IMR-90 (cell line): ENCODE results near the gene BCLAF1. TPM values are rescaled to one million over a fixed set of nuclear protein-coding genes. Genes with fewer than 3 reads are reported as not detected.
"Not testable (repeated sequence)": the region's sequence is repeated elsewhere in the genome, so short reads cannot be mapped to it uniquely, and the experiment has no call there.

ENCODE experiments used
- ATAC-seq: fragments of 200-7000 bp; cut with Tn5 transposase; 2 replicates; pipeline ENCODE4 v1.9.1; 2020; ENCODE audit warnings: low read depth, mild to moderate bottlenecking, moderate library complexity
- BruUV-seq: library from RNA; stranded (reverse); fragments of 400-500 nt; replicated peaks from 2 replicates; lab custom pipeline; 2021; lab: Mats Ljungman, UMichigan
- CTCF ChIA-PET: fragments of 300-600 bp; formaldehyde crosslinking; extraction: SDS; loops from one replicate; lab custom pipeline; 2021; ENCODE audit warnings: antibody characterized with exemption; lab: Yijun Ruan, JAX
- POLR2A ChIA-PET: fragments of 300-600 bp; sonication (Branson Sonifier 250); formaldehyde crosslinking; loops from one replicate; lab custom pipeline; 2022; ENCODE audit warnings: antibody characterized with exemption; ENCODE audit not compliant: unreplicated experiment; lab: Charles Lee
- DNase-seq: peaks from one replicate; pipeline ENCODE4 v3.0.0; 2013
- H2AFZ ChIP-seq: replicated peaks from 2 replicates; pipeline ENCODE3; 2013; ENCODE audit warnings: low read length, mild to moderate bottlenecking; ENCODE audit not compliant: poor library complexity
- H2AK5ac ChIP-seq: 2 replicates; pipeline ENCODE4 v1.6.1; 2013; ENCODE audit warnings: low read depth, low read length, inconsistent platforms
- H2AK9ac ChIP-seq: replicated peaks from 2 replicates; pipeline ENCODE3; 2013; ENCODE audit warnings: mild to moderate bottlenecking, low read depth, low read length, moderate library complexity; ENCODE audit not compliant: poor library complexity
- H2BK120ac ChIP-seq: 2 replicates; pipeline ENCODE4 v1.6.1; 2013; ENCODE audit warnings: low read depth, low read length, inconsistent platforms
- H2BK15ac ChIP-seq: 3 replicates; pipeline ENCODE4 v1.6.1; 2013; ENCODE audit warnings: low read depth, low read length, inconsistent platforms
- H2BK20ac ChIP-seq: 2 replicates; pipeline ENCODE4 v1.6.1; 2013; ENCODE audit warnings: low read depth, mild to moderate bottlenecking, inconsistent platforms, low read length, moderate library complexity
- H2BK5ac ChIP-seq: 2 replicates; pipeline ENCODE4 v1.6.1; 2013; ENCODE audit warnings: mild to moderate bottlenecking, low read depth, low read length, inconsistent platforms; ENCODE audit not compliant: poor library complexity, severe bottlenecking
- H3K14ac ChIP-seq: replicated peaks from 2 replicates; pipeline ENCODE4 v1.6.1; 2013; ENCODE audit warnings: low read depth, low read length, inconsistent platforms
- H3K18ac ChIP-seq: 2 replicates; pipeline ENCODE4 v1.6.1; 2013; ENCODE audit warnings: low read depth, low read length, control low read depth
- H3K23ac ChIP-seq: 2 replicates; pipeline ENCODE4 v1.6.1; 2013; ENCODE audit warnings: low read depth, low read length, inconsistent platforms
- H3K27ac ChIP-seq: 2 replicates; pipeline ENCODE4 v1.5.1; 2013; ENCODE audit warnings: mild to moderate bottlenecking, control low read depth, low read length; ENCODE audit not compliant: insufficient read depth
- H3K27me3 ChIP-seq: 2 replicates; pipeline ENCODE4 v1.6.1; 2013; ENCODE audit warnings: low read length; ENCODE audit not compliant: control insufficient read depth, insufficient read depth
- H3K36me3 ChIP-seq: 2 replicates; pipeline ENCODE4 v1.6.1; 2013; ENCODE audit warnings: low read length, mixed read lengths; ENCODE audit not compliant: control insufficient read depth, insufficient read depth
- H3K4ac ChIP-seq: 2 replicates; pipeline ENCODE4 v1.6.1; 2013; ENCODE audit warnings: low read depth, low read length, inconsistent platforms
- H3K4me1 ChIP-seq: 2 replicates; pipeline ENCODE4 v1.6.1; 2013; ENCODE audit warnings: low read length, mixed read lengths; ENCODE audit not compliant: control insufficient read depth, insufficient read depth
- H3K4me2 ChIP-seq: 2 replicates; pipeline ENCODE4 v1.6.1; 2013; ENCODE audit warnings: low read depth, mild to moderate bottlenecking, control low read depth, low read length, moderate library complexity
- H3K4me3 ChIP-seq: 2 replicates; pipeline ENCODE4 v1.5.1; 2013; ENCODE audit warnings: low read depth, mild to moderate bottlenecking, control low read depth, low read length, moderate library complexity; ENCODE audit not compliant: insufficient read depth
- H3K56ac ChIP-seq: 2 replicates; pipeline ENCODE4 v1.6.1; 2013; ENCODE audit warnings: low read length, inconsistent platforms; ENCODE audit not compliant: insufficient read depth; ENCODE audit errors: extremely low read depth
- H3K79me1 ChIP-seq, 2 experiments: 2 replicates each; pipeline ENCODE4 v1.6.1; 2013; ENCODE audit warnings: low read length in 2 of 2, inconsistent platforms in 1 of 2, low read depth in 1 of 2
- H3K9ac ChIP-seq: 2 replicates; pipeline ENCODE4 v1.6.1; 2013; ENCODE audit warnings: low read depth, low read length, control low read depth
- H3K9me1 ChIP-seq: 2 replicates; pipeline ENCODE4 v1.6.1; 2013; ENCODE audit warnings: low read length, inconsistent platforms; ENCODE audit not compliant: insufficient read depth
- H3K9me3 ChIP-seq: 2 replicates; pipeline ENCODE4 v1.6.1; 2013; ENCODE audit warnings: low read length; ENCODE audit not compliant: control insufficient read depth, insufficient read depth
- H4K20me1 ChIP-seq: 2 replicates; pipeline ENCODE4 v1.6.1; 2013; ENCODE audit warnings: low read length, inconsistent platforms; ENCODE audit not compliant: insufficient read depth
- H4K5ac ChIP-seq: 2 replicates; pipeline ENCODE4 v1.6.1; 2013; ENCODE audit warnings: mild to moderate bottlenecking, low read depth, low read length, control low read depth
- H4K8ac ChIP-seq, 2 experiments: 2 replicates each; pipeline ENCODE4 v1.6.1; 2013; ENCODE audit warnings: low read depth in 2 of 2, low read length in 2 of 2, control low read depth in 1 of 2, inconsistent platforms in 1 of 2
- H4K91ac ChIP-seq: 2 replicates; pipeline ENCODE4 v1.6.1; 2013; ENCODE audit warnings: low read depth, low read length, inconsistent platforms; ENCODE audit not compliant: insufficient read depth
- WGBS, 2 experiments: methylation state at CpG; one replicate each; pipeline versions ENCODE4 v1.1.5 to v1.1.7; 2013; ENCODE audit warnings: missing lambda C conversion rate in 2 of 2; ENCODE audit not compliant: insufficient read length in 1 of 2; ENCODE audit errors: extremely low coverage in 2 of 2; 5-methylcytosine and 5-hydroxymethylcytosine counted together
- dilution Hi-C: fragments of 300-500 bp; cut with HindIII; formaldehyde crosslinking; loops from one replicate; pipeline ENCODE4 v1.14.3; 2018; ENCODE audit warnings: low sequenced_read_pairs; ENCODE audit not compliant: unreplicated experiment
- in situ Hi-C: fragments of 300-500 bp; cut with MboI; formaldehyde crosslinking; loops from 3 replicates; pipeline ENCODE4 v1.14.3; 2019; ENCODE audit warnings: low sequenced_read_pairs, inconsistent platforms, mixed read lengths
- intact Hi-C: fragments of 100-400 bp; cut with micrococcal nuclease; formaldehyde crosslinking; loops from 2 replicates; pipeline ENCODE4 v1.10.0; 2022
- polyA plus RNA-seq, 3 experiments: library from polyadenylated mRNA; depleted of rRNA; stranded (reverse); fragments of >200 nt; gene quantifications; 2 replicates each; pipeline ENCODE4 v1.2.3, GENCODE V29; 2012; ENCODE audit warnings: low replicate concordance in 1 of 3
- total RNA-seq: library from RNA; depleted of rRNA; stranded (reverse); fragments of >200 nt; gene quantifications from 2 replicates; pipeline ENCODE4 v1.2.3, GENCODE V29; 2012

The BCLAF1 gene
- total and polyA plus RNA-seq, 2 of the 4 experiments (the other 2 are of a cell fraction), result 34.0 to 141 TPM

GRCh38 chr6:136224974-136225373, 64.7 kb downstream of the BCLAF1 start:
- H3K4me1 ChIP-seq, dilution Hi-C loops, H3K18ac ChIP-seq, DNase-seq, H3K27ac ChIP-seq, H3K4me2 ChIP-seq, H3K27me3 ChIP-seq, BruUV-seq, H3K9me1 ChIP-seq, H4K20me1 ChIP-seq, H2BK5ac ChIP-seq, ATAC-seq, H3K56ac ChIP-seq, H4K91ac ChIP-seq, H2AFZ ChIP-seq, H3K79me1 ChIP-seq, H3K9ac ChIP-seq, H3K23ac ChIP-seq, H3K36me3 ChIP-seq, H3K9me3 ChIP-seq, H3K4me3 ChIP-seq, POLR2A ChIA-PET, H2AK9ac ChIP-seq, H3K14ac ChIP-seq, H3K4ac ChIP-seq: not testable (repeated sequence)
- peak overlapping the region; percentile 67; the same call in 1 of the 2 replicates for H2AK5ac ChIP-seq
- CTCF ChIA-PET, result interaction anchor here (0.8 kb wide), 1 partner anchor 175 kb away, joined by 3 read pairs; no protein-coding TSS in a partner anchor
- intact Hi-C loops (loop anchor here (5.0 to 10.0 kb wide), 4 partner anchors 208 to 490 kb away; partner anchors contain the start of gene PDE7B), in situ Hi-C loops (loop anchor here (5.0 kb wide), 1 partner anchor 688 kb away; no protein-coding TSS in a partner anchor)
- peak overlapping the region; percentile 47; the same call in 1 of the 2 replicates for H2BK20ac ChIP-seq
- 0 out of 2 replicates have a peak overlapping the region, but pooled peaks have one; percentile 29 for H4K5ac ChIP-seq
- H2BK120ac ChIP-seq, result peak overlapping the region; percentile 34; the same call in 1 of the 2 replicates
- no CpG with 5 or more reads among the region's 4 CpGs for WGBS, 2 experiments
- H4K8ac ChIP-seq, result peak overlapping the region in 1 of 2 experiments; percentile 66; a peak in 1 of 4 replicates
- peak overlapping the region; percentile 62; the same call in 2 of the 3 replicates for H2BK15ac ChIP-seq
